K562 (cell line): Measurements from ENCODE around the gene SH3TC2. TPM values are rescaled to one million over a fixed set of nuclear protein-coding genes. Genes with fewer than 3 reads are reported as not detected.

Experiments used
- ATAC-seq: fragments of 200-7000 bp; cut with Tn5 transposase; 3 replicates; pipeline ENCODE4 v1.9.1; 2020; ENCODE audit warnings: moderate library complexity
- BruUV-seq: library from RNA; stranded (reverse); fragments of 400-500 nt; replicated peaks from 2 replicates; lab custom pipeline; 2021; lab: Mats Ljungman, UMichigan
- CTCF ChIA-PET: fragments of 300-600 bp; formaldehyde crosslinking; extraction: SDS; loops from one replicate; lab custom pipeline; 2021; ENCODE audit warnings: low intra/inter-chr PET ratio; lab: Yijun Ruan, JAX
- POLR2A ChIA-PET: fragments of 300-600, 350-650 bp; sonication (Branson Sonifier 250); formaldehyde crosslinking; extraction: SDS; loops from one replicate; lab custom pipeline; 2021; ENCODE audit warnings: antibody characterized with exemption, inconsistent platforms; lab: Yijun Ruan, JAX
- DNase-seq, 4 experiments: peaks; one replicate each; pipeline versions ENCODE4 v3.0.0 to v3.0.0-alpha.2; 2011 to 2018; ENCODE audit warnings: low spot score in 3 of 4, mixed read lengths in 3 of 4; ENCODE audit errors: extremely low read depth in 1 of 4
- FAIRE-seq: peaks from 2 replicates; lab custom pipeline; 2011; peaks lifted over from hg19 to GRCh38; lab: Jason Lieb, UNC
- H2AFZ ChIP-seq: 2 replicates; pipeline ENCODE4 v1.6.0; 2011; ENCODE audit warnings: low read depth, low read length, control low read depth, inconsistent platforms
- H3K27ac ChIP-seq: fragments of 200-600 bp; 3 replicates; pipeline ENCODE4 v1.8.0; 2011; ENCODE audit warnings: low read depth, mild to moderate bottlenecking, control low read depth, inconsistent platforms, low read length, moderate library complexity, mixed read lengths; ENCODE audit errors: extremely low read depth
- H3K27me3 ChIP-seq, 2 experiments: fragments of 300-600 bp in 1 of 2; 2 replicates in 1 of 2; 3 replicates in 1 of 2; pipeline versions ENCODE4 v1.6.0 to v1.8.0; 2011; ENCODE audit warnings: inconsistent platforms in 2 of 2, low read length in 2 of 2, mild to moderate bottlenecking in 1 of 2, mixed read lengths in 1 of 2, moderate library complexity in 1 of 2; ENCODE audit not compliant: control insufficient read depth in 2 of 2, insufficient read depth in 2 of 2
- H3K36me3 ChIP-seq: fragments of 300-600 bp; 3 replicates; pipeline ENCODE4 v1.8.0; 2011; ENCODE audit warnings: mild to moderate bottlenecking, low read length, inconsistent platforms; ENCODE audit not compliant: control insufficient read depth, insufficient read depth
- H3K4me1 ChIP-seq, 2 experiments: fragments of 200-600 bp in 1 of 2; replicated peaks in 1 of 2; 2 replicates in 1 of 2; 3 replicates in 1 of 2; pipeline versions ENCODE4 v1.5.1 to v1.8.0; 2011; ENCODE audit warnings: inconsistent platforms in 2 of 2, low read length in 2 of 2, mild to moderate bottlenecking in 1 of 2, mixed read lengths in 1 of 2, moderate library complexity in 1 of 2; ENCODE audit not compliant: control insufficient read depth in 2 of 2, insufficient read depth in 2 of 2
- H3K4me2 ChIP-seq: 2 replicates; pipeline ENCODE4 v1.6.1; 2011; ENCODE audit warnings: low read length, control low read depth, inconsistent platforms, mixed read lengths; ENCODE audit not compliant: insufficient read depth
- H3K4me3 ChIP-seq: fragments of 200-600 bp; sonication (generic), shearing (Covaris generic); 2 replicates; pipeline ENCODE4 v1.5.1; 2016; ENCODE audit warnings: control low read depth, inconsistent platforms
- H3K79me2 ChIP-seq: fragments of 200-600 bp; 3 replicates; pipeline ENCODE4 v1.8.0; 2011; ENCODE audit warnings: low read length, inconsistent platforms; ENCODE audit not compliant: control insufficient read depth, insufficient read depth
- H3K9ac ChIP-seq, 2 experiments: 2 replicates each; pipeline versions ENCODE4 v1.6.0 to v1.6.1; 2011; ENCODE audit warnings: low read depth in 2 of 2, low read length in 2 of 2, control low read depth in 1 of 2, inconsistent platforms in 1 of 2, mild to moderate bottlenecking in 1 of 2, mixed read lengths in 1 of 2; ENCODE audit not compliant: insufficient read depth in 1 of 2
- H3K9me1 ChIP-seq: one replicate; pipeline ENCODE4 v1.6.0; 2011; ENCODE audit warnings: inconsistent platforms, mild to moderate bottlenecking, low read length, moderate library complexity; ENCODE audit not compliant: control insufficient read depth, insufficient read depth
- H3K9me3 ChIP-seq: replicated peaks from 2 replicates; pipeline ENCODE4 v1.5.1; 2011; ENCODE audit warnings: low read depth, low read length, inconsistent platforms; ENCODE audit not compliant: control insufficient read depth, insufficient read depth
- H4K20me1 ChIP-seq: replicated peaks from 2 replicates; pipeline ENCODE4 v1.6.1; 2011; ENCODE audit warnings: low read length, inconsistent platforms, mixed read lengths; ENCODE audit not compliant: control insufficient read depth, insufficient read depth
- AFF4 ChIP-seq: sonication (generic); formaldehyde crosslinking; IDR thresholded peaks from 2 replicates; pipeline ENCODE4 v1.8.0; 2023; ENCODE audit warnings: mild to moderate bottlenecking, missing genetic modification reagents
- CBX3 ChIP-seq, 2 experiments: IDR thresholded peaks; 1 replicate in 1 of 2; 2 replicates in 1 of 2; pipeline ENCODE4 v1.6.1; 2012; ENCODE audit warnings: inconsistent platforms in 2 of 2, low read length in 2 of 2, borderline replicate concordance in 1 of 2, control low read depth in 1 of 2
- CREM ChIP-seq: IDR thresholded peaks from 2 replicates; pipeline ENCODE4 v1.6.1; 2014; ENCODE audit warnings: antibody characterized with exemption, low read depth
- DMBX1 ChIP-seq: fragments of 250-450 bp; sonication (Bioruptor Pico); IDR thresholded peaks from 2 replicates; pipeline ENCODE4 v1.8.0; 2022; ENCODE audit warnings: inconsistent platforms, mild to moderate bottlenecking, moderate library complexity, borderline replicate concordance
- GTF2A2 ChIP-seq: IDR thresholded peaks from 2 replicates; pipeline ENCODE4 v1.6.1; 2016; ENCODE audit warnings: mild to moderate bottlenecking, missing genetic modification characterization, missing compliant biosample characterization
- GTF2F1 ChIP-seq: IDR thresholded peaks from 2 replicates; pipeline ENCODE4 v1.6.1; 2011; ENCODE audit warnings: low read depth, low read length, improper control_type of control experiment
- NFIX ChIP-seq: fragments of 250-450 bp; sonication (Bioruptor Pico); IDR thresholded peaks from 2 replicates; pipeline ENCODE4 v1.4.0; 2020; ENCODE audit warnings: low read depth, mild to moderate bottlenecking, moderate library complexity
- POLR2AphosphoS2 ChIP-seq: IDR thresholded peaks from 2 replicates; pipeline ENCODE4 v1.6.1; 2012; ENCODE audit warnings: low read length, improper control_type of control experiment
- SUPT5H ChIP-seq: fragments of 450-650 bp; IDR thresholded peaks from 2 replicates; pipeline ENCODE4 v1.6.1; 2016
- TRIM28 ChIP-seq: fragments of 450-650 bp; IDR thresholded peaks from 2 replicates; pipeline ENCODE4 v1.6.1; 2017
- ZNF316 ChIP-seq: fragments of 450-650 bp; IDR thresholded peaks from 2 replicates; pipeline ENCODE4 v1.6.1; 2016
- ZNF561 ChIP-seq: fragments of 450-650 bp; formaldehyde crosslinking; conservative IDR thresholded peaks from 2 replicates; pipeline ENCODE4 v1.4.0; 2020; ENCODE audit warnings: mild to moderate bottlenecking, moderate library complexity
- ZNF583 ChIP-seq: fragments of 250-450 bp; sonication (Bioruptor Pico); IDR thresholded peaks from 2 replicates; pipeline ENCODE4 v1.4.0; 2020
- WGBS: fragments of 100-300 bp; shearing (Covaris generic); methylation state at CpG from one replicate; pipeline ENCODE4 v1.1.6; 2016; ENCODE audit warnings: low coverage, mixed read lengths; ENCODE audit not compliant: insufficient coverage; ENCODE audit errors: missing lambda C conversion rate; 5-methylcytosine and 5-hydroxymethylcytosine counted together
- in situ Hi-C: fragments of 300-500 bp; cut with MboI; formaldehyde crosslinking; loops from 4 replicates; pipeline ENCODE4 v1.15.0; 2018; ENCODE audit warnings: inconsistent platforms, mixed read lengths
- intact Hi-C: fragments of 100-400 bp; cut with micrococcal nuclease; formaldehyde crosslinking; loops from 2 replicates; pipeline ENCODE4 v1.14.2; 2022
- polyA plus RNA-seq, 8 experiments: library from polyadenylated mRNA; depleted of rRNA in 4 of 8; stranded (reverse) in 5 of 8; unstranded in 3 of 8; fragments of >200 nt; fragmentation: Nextera tagmentation in 2 of 8; fragmentation: Illumina TruSeq in 1 of 8; extraction: Ambion mirVana in 2 of 8; extraction: Trizol in 1 of 8; gene quantifications; 2 replicates each; pipeline versions ENCODE4 v1.2.1 to v1.2.3, GENCODE V29; 2011 to 2014; ENCODE audit warnings: inconsistent platforms in 1 of 8, missing spikeins in 1 of 8
- total RNA-seq, 7 experiments: library from RNA; depleted of rRNA in 6 of 7; stranded (reverse); fragments of >200 nt in 6 of 7; fragmentation: Illumina TruSeq in 2 of 7; extraction: Trizol in 2 of 7; gene quantifications; 2 replicates each; pipeline versions ENCODE4 v1.2.1 to v1.2.3, GENCODE V29; 2011 to 2021; ENCODE audit warnings: low replicate concordance in 1 of 7
- TF ChIP-seq, protein P1 (sequence below): IDR thresholded peaks from 2 replicates; pipeline ENCODE4 v1.6.1; 2014; ENCODE audit warnings: antibody characterized with exemption
- TF ChIP-seq, protein P2 (sequence below): IDR thresholded peaks from 2 replicates; pipeline ENCODE4 v1.6.1; 2011; ENCODE audit not compliant: insufficient read length; ENCODE audit errors: extremely low read depth
- TF ChIP-seq, protein P3 (sequence below): sonication (generic); formaldehyde crosslinking; IDR thresholded peaks from 2 replicates; pipeline ENCODE4 v1.8.1; 2023; ENCODE audit warnings: mild to moderate bottlenecking, missing genetic modification reagents

Gene SH3TC2
- total and polyA plus RNA-seq, 9 of the 15 experiments (the other 6 are each of a cell fraction or from before 2014, with no cell fraction given) = 0.03 to 0.80 (median 0.55) TPM; not detected in 1

GRCh38 chr5:149014571-149015031 lies 48.3 kb downstream of the SH3TC2 start (continued):
- TF ChIP-seq, protein P1, sequence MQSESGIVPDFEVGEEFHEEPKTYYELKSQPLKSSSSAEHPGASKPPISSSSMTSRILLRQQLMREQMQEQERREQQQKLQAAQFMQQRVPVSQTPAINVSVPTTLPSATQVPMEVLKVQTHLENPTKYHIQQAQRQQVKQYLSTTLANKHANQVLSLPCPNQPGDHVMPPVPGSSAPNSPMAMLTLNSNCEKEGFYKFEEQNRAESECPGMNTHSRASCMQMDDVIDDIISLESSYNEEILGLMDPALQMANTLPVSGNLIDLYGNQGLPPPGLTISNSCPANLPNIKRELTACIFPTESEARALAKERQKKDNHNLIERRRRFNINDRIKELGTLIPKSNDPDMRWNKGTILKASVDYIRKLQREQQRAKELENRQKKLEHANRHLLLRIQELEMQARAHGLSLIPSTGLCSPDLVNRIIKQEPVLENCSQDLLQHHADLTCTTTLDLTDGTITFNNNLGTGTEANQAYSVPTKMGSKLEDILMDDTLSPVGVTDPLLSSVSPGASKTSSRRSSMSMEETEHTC = no peak
- TF ChIP-seq GTF2F1 (no peak), AFF4 (CRISPR knock-in tag) (no peak), TRIM28 (no peak)

DNA sequence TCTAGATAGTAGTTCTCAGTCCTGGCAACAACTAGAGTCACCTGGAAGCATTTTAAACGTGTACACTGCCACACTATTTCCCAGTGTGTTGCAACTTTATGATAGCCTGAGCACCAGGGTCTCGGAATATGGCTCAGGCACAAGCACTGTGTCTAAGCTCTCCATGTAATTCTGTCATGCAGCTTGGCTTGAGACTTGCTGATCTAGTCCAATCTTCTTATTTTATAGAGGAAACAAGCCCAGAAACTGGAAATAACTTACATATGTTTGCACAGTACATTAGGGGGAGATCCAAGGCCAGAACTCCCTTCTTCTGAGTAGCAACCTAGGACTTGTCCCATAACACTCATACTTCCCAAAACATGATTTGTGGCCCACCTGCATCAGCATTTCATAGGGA lies 49.1 kb downstream of the SH3TC2 start:
- CTCF ChIA-PET = no interaction called here
- ATAC-seq = no peak
- intact Hi-C loops (no loop called here), in situ Hi-C loops (no loop called here)
- Histone ChIP-seq H3K27me3 (peaks cover 4 to 18% of the 10 kb centered on the region in 2 experiments; a peak in 4 of 5 replicates), H3K9me3 (no peaks in the 10 kb centered on the region), H2AFZ (no peak overlapping the region), H3K27ac (no peak overlapping the region), H3K9me1 (no peaks in the 10 kb centered on the region), H3K4me3 (no peak overlapping the region), H4K20me1 (no peaks in the 10 kb centered on the region), H3K4me2 (no peak overlapping the region), H3K4me1 (no peaks in the 10 kb centered on the region), H3K36me3 (no peaks in the 10 kb centered on the region), H3K79me2 (no peaks in the 10 kb centered on the region), H3K9ac (no peak overlapping the region)
- 11% methylated on average over 2 of the region's 2 CpGs for whole genome bisulfite sequencing
- no TSS peak for BruUV-seq
- FAIRE-seq = no peak
- DNase-seq = no peak
- POLR2A ChIA-PET = no interaction called here
- TF ChIP-seq SUPT5H (no peak), CREM (no peak), DMBX1 (CRISPR knock-in tag) (no peak), ZNF561 (no peak), CBX3 (IDR thresholded peaks at IDR 0.05; ENCODE audit: borderline replicate concordance in 1 of 2, low read length in 2 of 2) (no peak), POLR2AphosphoS2 (no peak), ZNF316 (no peak), ZNF583 (CRISPR knock-in tag) (no peak), NFIX (no peak), GTF2A2 (tag) (no peak)
- TF ChIP-seq, protein P2, sequence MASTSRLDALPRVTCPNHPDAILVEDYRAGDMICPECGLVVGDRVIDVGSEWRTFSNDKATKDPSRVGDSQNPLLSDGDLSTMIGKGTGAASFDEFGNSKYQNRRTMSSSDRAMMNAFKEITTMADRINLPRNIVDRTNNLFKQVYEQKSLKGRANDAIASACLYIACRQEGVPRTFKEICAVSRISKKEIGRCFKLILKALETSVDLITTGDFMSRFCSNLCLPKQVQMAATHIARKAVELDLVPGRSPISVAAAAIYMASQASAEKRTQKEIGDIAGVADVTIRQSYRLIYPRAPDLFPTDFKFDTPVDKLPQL = no peak
- TF ChIP-seq, protein P3, sequence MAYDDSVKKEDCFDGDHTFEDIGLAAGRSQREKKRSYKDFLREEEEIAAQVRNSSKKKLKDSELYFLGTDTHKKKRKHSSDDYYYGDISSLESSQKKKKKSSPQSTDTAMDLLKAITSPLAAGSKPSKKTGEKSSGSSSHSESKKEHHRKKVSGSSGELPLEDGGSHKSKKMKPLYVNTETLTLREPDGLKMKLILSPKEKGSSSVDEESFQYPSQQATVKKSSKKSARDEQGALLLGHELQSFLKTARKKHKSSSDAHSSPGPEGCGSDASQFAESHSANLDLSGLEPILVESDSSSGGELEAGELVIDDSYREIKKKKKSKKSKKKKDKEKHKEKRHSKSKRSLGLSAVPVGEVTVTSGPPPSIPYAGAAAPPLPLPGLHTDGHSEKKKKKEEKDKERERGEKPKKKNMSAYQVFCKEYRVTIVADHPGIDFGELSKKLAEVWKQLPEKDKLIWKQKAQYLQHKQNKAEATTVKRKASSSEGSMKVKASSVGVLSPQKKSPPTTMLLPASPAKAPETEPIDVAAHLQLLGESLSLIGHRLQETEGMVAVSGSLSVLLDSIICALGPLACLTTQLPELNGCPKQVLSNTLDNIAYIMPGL (CRISPR knock-in tag) = no peak
